ENCODE data around the gene GOPC. TPM values are rescaled to one million over a fixed set of nuclear protein-coding genes. Genes with fewer than 3 reads are reported as not detected.

The GOPC gene
- total and polyA plus RNA-seq, 4 donors = 10.5 to 28.4 (median 19.7) TPM

- H3K4me3 ChIP-seq (ENCODE audit: low read length in 2 of 2) = no peak overlapping the region
- no peak for DNase-seq
- 72 to 79% methylated on average over 8 of the region's 8 CpGs for WGBS, 2 donors
- H3K27me3 ChIP-seq (ENCODE audit: control insufficient read depth in 1 of 2, insufficient read depth in 2 of 2, low read length in 1 of 2) = no peaks in the 10 kb centered on the region
- H3K36me3 ChIP-seq (ENCODE audit: control insufficient read depth in 1 of 2, insufficient read depth in 2 of 2, low read length in 1 of 2) = peaks cover 0 to 3% of the 10 kb centered on the region in 2 donors
- H3K9me3 ChIP-seq (ENCODE audit: control insufficient read depth, low read length) = no peaks in the 10 kb centered on the region
- no peak for ATAC-seq (ENCODE audit: low FRiP score)
- intact Hi-C loops (cut with DNase I) = loop anchor here in 1 of 2 donors (2.0 kb wide), 1 partner anchor 66 kb away; the partner anchor contains the start of gene DCBLD1
- no peak overlapping the region for H3K27ac ChIP-seq (ENCODE audit: low read depth in 1 of 2, low read length in 2 of 2)
- H3K4me1 ChIP-seq (ENCODE audit: control insufficient read depth in 1 of 2, insufficient read depth in 2 of 2, low read length in 2 of 2) = peaks cover 0 to 2% of the 10 kb centered on the region in 2 donors
Observed at GRCh38 chr6:117548797-117549301, 53.5 kb downstream of the GOPC start.

GRCh38 chr6:117547688-117548621, 54.4 kb downstream of the GOPC start:
- Histone ChIP-seq H3K27me3 (ENCODE audit: control insufficient read depth in 1 of 2, insufficient read depth in 2 of 2, low read length in 1 of 2) (no peaks in the 10 kb centered on the region), H3K36me3 (ENCODE audit: control insufficient read depth in 1 of 2, insufficient read depth in 2 of 2, low read length in 1 of 2) (peaks cover 0 to 3% of the 10 kb centered on the region in 2 donors), H3K4me3 (ENCODE audit: low read length in 2 of 2) (peak overlapping the region in 1 of 2 donors; percentile 7), H3K27ac (ENCODE audit: low read depth in 1 of 2, low read length in 2 of 2) (peak overlapping the region in 1 of 2 donors; percentile 16), H3K4me1 (ENCODE audit: control insufficient read depth in 1 of 2, insufficient read depth in 2 of 2, low read length in 2 of 2) (peaks cover 0 to 2% of the 10 kb centered on the region in 2 donors), H3K9me3 (ENCODE audit: control insufficient read depth, low read length) (no peaks in the 10 kb centered on the region)
- 12 to 13% methylated on average over 61 to 64 of the region's 64 CpGs for WGBS, 2 donors
- DNase-seq = peak; percentile 81 to 87
- ATAC-seq (ENCODE audit: low FRiP score) = peak; percentile 87
- intact Hi-C loops (cut with DNase I) = loop anchor here in 1 of 2 donors (2.0 kb wide), 1 partner anchor 65 kb away; the partner anchor contains the start of gene DCBLD1

DNA sequence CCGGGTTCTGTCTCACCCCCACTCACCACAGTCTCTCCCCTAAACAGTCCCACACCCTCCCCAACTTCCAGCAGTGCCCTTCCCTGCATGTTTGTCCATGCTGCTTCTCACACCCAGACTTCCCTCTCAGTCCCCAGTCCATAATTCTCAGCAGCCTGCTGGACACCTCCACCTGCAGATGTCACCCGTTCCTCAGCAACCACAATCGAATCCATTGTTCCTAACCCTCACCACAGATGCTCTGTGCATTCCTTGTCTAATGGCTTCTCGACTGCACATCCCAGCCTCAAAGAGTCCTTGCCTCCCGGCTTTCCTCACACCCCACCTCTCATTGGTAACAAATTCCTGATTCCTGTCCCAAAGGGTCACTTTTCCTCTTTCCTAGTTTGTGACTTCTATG, 55.6 kb downstream of the GOPC start:
- Histone ChIP-seq H3K27me3 (ENCODE audit: control insufficient read depth in 1 of 2, insufficient read depth in 2 of 2, low read length in 1 of 2) (no peaks in the 10 kb centered on the region), H3K36me3 (ENCODE audit: control insufficient read depth in 1 of 2, insufficient read depth in 2 of 2, low read length in 1 of 2) (peaks cover 0 to 3% of the 10 kb centered on the region in 2 donors), H3K4me1 (ENCODE audit: control insufficient read depth in 1 of 2, insufficient read depth in 2 of 2, low read length in 2 of 2) (peaks cover 0 to 2% of the 10 kb centered on the region in 2 donors), H3K4me3 (ENCODE audit: low read length in 2 of 2) (no peak overlapping the region), H3K9me3 (ENCODE audit: control insufficient read depth, low read length) (no peaks in the 10 kb centered on the region), H3K27ac (ENCODE audit: low read depth in 1 of 2, low read length in 2 of 2) (no peak overlapping the region)
- DNase-seq (no peak), ATAC-seq (ENCODE audit: low FRiP score) (no peak)
- WGBS, 2 donors = 83 to 90% methylated on average over 5 of the region's 5 CpGs
- intact Hi-C loops (cut with DNase I) = no loop called here

GRCh38 chr6:117545161-117545595, 57.1 kb downstream of the GOPC start:
- WGBS, 2 donors = 86 to 87% methylated on average over 4 of the region's 4 CpGs
- Histone ChIP-seq H3K4me3 (ENCODE audit: low read length in 2 of 2) (no peak overlapping the region), H3K27ac (ENCODE audit: low read depth in 1 of 2, low read length in 2 of 2) (no peak overlapping the region), H3K27me3 (ENCODE audit: control insufficient read depth in 1 of 2, insufficient read depth in 2 of 2, low read length in 1 of 2) (no peaks in the 10 kb centered on the region), H3K4me1 (ENCODE audit: control insufficient read depth in 1 of 2, insufficient read depth in 2 of 2, low read length in 2 of 2) (peaks cover 0 to 2% of the 10 kb centered on the region in 2 donors), H3K9me3 (ENCODE audit: control insufficient read depth, low read length) (no peaks in the 10 kb centered on the region), H3K36me3 (ENCODE audit: control insufficient read depth in 1 of 2, insufficient read depth in 2 of 2, low read length in 1 of 2) (peaks cover 0 to 6% of the 10 kb centered on the region in 2 donors)
- intact Hi-C loops (cut with DNase I) = no loop called here
- no peak for DNase-seq
- ATAC-seq (ENCODE audit: low FRiP score) = no peak

- WGBS, 2 donors = 61 to 66% methylated on average over 3 of the region's 3 CpGs
- H3K36me3 ChIP-seq (ENCODE audit: control insufficient read depth in 1 of 2, insufficient read depth in 2 of 2, low read length in 1 of 2) = peaks cover 0 to 6% of the 10 kb centered on the region in 2 donors
Observed at GRCh38 chr6:117544716-117545115, 57.6 kb downstream of the GOPC start.

DNA sequence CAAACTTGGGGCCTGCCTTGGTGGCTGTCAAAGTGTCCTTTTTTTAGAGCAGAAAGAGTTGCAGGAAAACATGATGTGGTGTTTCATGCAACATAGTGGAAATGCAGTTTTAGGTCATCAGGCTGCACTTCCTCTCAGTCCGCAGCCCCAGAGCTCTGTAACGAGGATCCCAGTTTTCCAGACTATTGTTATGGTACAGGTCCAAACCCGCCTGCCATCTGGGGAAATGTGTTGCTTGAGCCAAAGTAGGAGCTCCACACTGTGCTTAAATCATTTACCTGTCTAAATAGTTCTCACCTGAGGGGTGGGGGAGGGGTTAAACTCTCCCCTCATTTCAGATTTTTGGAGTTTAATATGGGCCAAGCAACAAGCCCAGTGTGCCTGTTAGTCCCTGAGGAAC, 59.8 kb downstream of the GOPC start:
- ATAC-seq (ENCODE audit: low FRiP score) = no peak
- intact Hi-C loops (cut with DNase I) = no loop called here
- H3K36me3 ChIP-seq (ENCODE audit: control insufficient read depth in 1 of 2, insufficient read depth in 2 of 2, low read length in 1 of 2) = peaks cover 0 to 7% of the 10 kb centered on the region in 2 donors
- H3K9me3 ChIP-seq (ENCODE audit: control insufficient read depth, low read length) = no peaks in the 10 kb centered on the region
- DNase-seq = no peak
- H3K27me3 ChIP-seq (ENCODE audit: control insufficient read depth in 1 of 2, insufficient read depth in 2 of 2, low read length in 1 of 2) = no peaks in the 10 kb centered on the region
- H3K27ac ChIP-seq (ENCODE audit: low read depth in 1 of 2, low read length in 2 of 2) = no peak overlapping the region
- WGBS, 2 donors = 91 to 94% methylated on average over 3 of the region's 3 CpGs
- no peak overlapping the region for H3K4me3 ChIP-seq (ENCODE audit: low read length in 2 of 2)
- H3K4me1 ChIP-seq (ENCODE audit: control insufficient read depth in 1 of 2, insufficient read depth in 2 of 2, low read length in 2 of 2) = no peaks in the 10 kb centered on the region

More at GRCh38 chr6:117544716-117545115, 57.6 kb downstream of the GOPC start:
- intact Hi-C loops (cut with DNase I) = no loop called here
- Histone ChIP-seq H3K27me3 (ENCODE audit: control insufficient read depth in 1 of 2, insufficient read depth in 2 of 2, low read length in 1 of 2) (no peaks in the 10 kb centered on the region), H3K27ac (ENCODE audit: low read depth in 1 of 2, low read length in 2 of 2) (no peak overlapping the region), H3K9me3 (ENCODE audit: control insufficient read depth, low read length) (no peaks in the 10 kb centered on the region), H3K4me1 (ENCODE audit: control insufficient read depth in 1 of 2, insufficient read depth in 2 of 2, low read length in 2 of 2) (peaks cover 0 to 2% of the 10 kb centered on the region in 2 donors), H3K4me3 (ENCODE audit: low read length in 2 of 2) (no peak overlapping the region)
- ATAC-seq (ENCODE audit: low FRiP score) = no peak
- DNase-seq = no peak

- intact Hi-C loops (cut with DNase I) = no loop called here
- no peak overlapping the region for H3K27ac ChIP-seq (ENCODE audit: low read depth in 1 of 2, low read length in 2 of 2)
- ATAC-seq (ENCODE audit: low FRiP score) (no peak), DNase-seq (no peak)
- 97% methylated on average over 8 of the region's 8 CpGs for WGBS, 2 donors
- H3K27me3 ChIP-seq (ENCODE audit: control insufficient read depth in 1 of 2, insufficient read depth in 2 of 2, low read length in 1 of 2) = no peaks in the 10 kb centered on the region
- H3K9me3 ChIP-seq (ENCODE audit: control insufficient read depth, low read length) = no peaks in the 10 kb centered on the region
- no peak overlapping the region for H3K4me3 ChIP-seq (ENCODE audit: low read length in 2 of 2)
- peaks cover 0 to 7% of the 10 kb centered on the region in 2 donors for H3K36me3 ChIP-seq (ENCODE audit: control insufficient read depth in 1 of 2, insufficient read depth in 2 of 2, low read length in 1 of 2)
- no peaks in the 10 kb centered on the region for H3K4me1 ChIP-seq (ENCODE audit: control insufficient read depth in 1 of 2, insufficient read depth in 2 of 2, low read length in 2 of 2)
Observed at GRCh38 chr6:117540670-117541069, 61.6 kb downstream of the GOPC start.

DNA sequence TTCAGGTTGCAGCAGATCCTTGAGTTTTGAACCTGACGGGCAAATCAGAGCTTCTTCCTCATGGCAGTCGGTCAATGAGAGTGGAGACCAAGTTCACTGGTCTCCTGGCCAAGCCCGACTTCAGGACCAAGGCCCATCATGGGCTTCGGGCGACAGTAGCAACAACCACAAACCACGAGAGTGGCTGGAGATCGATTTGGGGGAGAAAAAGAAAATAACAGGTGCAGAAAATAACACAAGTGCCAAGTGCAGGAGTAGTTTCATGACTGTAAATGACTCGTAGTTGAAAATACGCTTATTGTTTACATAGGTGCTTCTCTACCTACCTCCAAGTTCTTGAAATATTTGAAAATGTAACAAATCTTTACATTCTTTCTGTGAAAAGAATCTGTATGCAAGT, 63.7 kb downstream of the GOPC start:
- 92 to 93% methylated on average over 9 of the region's 9 CpGs for WGBS, 2 donors
- Histone ChIP-seq H3K4me3 (ENCODE audit: low read length in 2 of 2) (no peak overlapping the region), H3K9me3 (ENCODE audit: control insufficient read depth, low read length) (no peaks in the 10 kb centered on the region), H3K27ac (ENCODE audit: low read depth in 1 of 2, low read length in 2 of 2) (no peak overlapping the region), H3K36me3 (ENCODE audit: control insufficient read depth in 1 of 2, insufficient read depth in 2 of 2, low read length in 1 of 2) (peaks cover 0 to 5% of the 10 kb centered on the region in 2 donors), H3K4me1 (ENCODE audit: control insufficient read depth in 1 of 2, insufficient read depth in 2 of 2, low read length in 2 of 2) (no peaks in the 10 kb centered on the region), H3K27me3 (ENCODE audit: control insufficient read depth in 1 of 2, insufficient read depth in 2 of 2, low read length in 1 of 2) (no peaks in the 10 kb centered on the region)
- DNase-seq (no peak), ATAC-seq (ENCODE audit: low FRiP score) (no peak)
- intact Hi-C loops (cut with DNase I) = no loop called here
